Neural progenitor cell (in vitro differentiated cells): ENCODE data around the gene SAMD10. TPM values are rescaled to one million over a fixed set of nuclear protein-coding genes. Genes with fewer than 3 reads are reported as not detected.

Experiments
- DNase-seq: peaks from one replicate; pipeline ENCODE4 v3.0.0-alpha.2; 2016; ENCODE audit warnings: low spot score
- H2AFZ ChIP-seq: fragments of 200-600 bp; sonication (generic); replicated peaks from 2 replicates; pipeline ENCODE4 v1.6.1; 2016; ENCODE audit warnings: antibody characterized with exemption
- H3F3A ChIP-seq: fragments of 200-600 bp; sonication (generic); 2 replicates; pipeline ENCODE4 v1.6.1; 2016; ENCODE audit warnings: antibody characterized with exemption, low read depth
- H3K27ac ChIP-seq: fragments of 200-600 bp; sonication (generic); 2 replicates; pipeline ENCODE4 v1.5.1; 2016; ENCODE audit warnings: mild to moderate bottlenecking
- H3K27me3 ChIP-seq: fragments of 200-600 bp; sonication (generic); 2 replicates; pipeline ENCODE4 v1.6.1; 2016; ENCODE audit warnings: mild to moderate bottlenecking, moderate library complexity
- H3K36me3 ChIP-seq: fragments of 200-600 bp; sonication (generic); 2 replicates; pipeline ENCODE4 v1.5.1; 2016
- H3K4me1 ChIP-seq: fragments of 200-600 bp; sonication (generic); 2 replicates; pipeline ENCODE4 v1.6.1; 2016; ENCODE audit warnings: mixed run types
- H3K4me2 ChIP-seq: fragments of 200-600 bp; sonication (generic); 2 replicates; pipeline ENCODE4 v1.6.1; 2016
- H3K4me3 ChIP-seq: fragments of 200-600 bp; sonication (generic); 2 replicates; pipeline ENCODE4 v1.5.1; 2016
- H3K79me2 ChIP-seq: fragments of 200-600 bp; sonication (generic); 2 replicates; pipeline ENCODE4 v1.6.1; 2016; ENCODE audit warnings: low read depth
- H3K9ac ChIP-seq: fragments of 200-600 bp; sonication (generic); 2 replicates; pipeline ENCODE4 v1.6.1; 2016
- H3K9me3 ChIP-seq: fragments of 200-600 bp; sonication (generic); 2 replicates; pipeline ENCODE4 v1.5.1; 2016; ENCODE audit warnings: low read depth
- H4K20me1 ChIP-seq: fragments of 200-600 bp; sonication (generic); 2 replicates; pipeline ENCODE4 v1.6.1; 2016; ENCODE audit warnings: low read depth
- H3K27ac Mint-ChIP-seq: 3 replicates; pipeline ENCODE4 v1.8.0; 2021; ENCODE audit warnings: mixed read lengths
- H3K27me3 Mint-ChIP-seq: 2 replicates; pipeline ENCODE4 v1.8.0; 2022; ENCODE audit warnings: low read depth, mild to moderate bottlenecking, inconsistent platforms, moderate library complexity, mixed read lengths; ENCODE audit not compliant: insufficient read depth
- H3K36me3 Mint-ChIP-seq: 3 replicates; pipeline ENCODE4 v1.8.0; 2021; ENCODE audit warnings: mixed read lengths
- H3K4me1 Mint-ChIP-seq: 3 replicates; pipeline ENCODE4 v1.8.0; 2021; ENCODE audit warnings: mixed read lengths
- H3K4me3 Mint-ChIP-seq: 3 replicates; pipeline ENCODE4 v1.8.0; 2021; ENCODE audit warnings: mild to moderate bottlenecking, moderate library complexity, mixed read lengths
- H3K9me3 Mint-ChIP-seq: 3 replicates; pipeline ENCODE4 v1.8.0; 2020; ENCODE audit warnings: mixed read lengths
- EZH2 ChIP-seq: fragments of 200-600 bp; sonication (generic); IDR thresholded peaks from 2 replicates; pipeline ENCODE4 v1.6.1; 2017; ENCODE audit warnings: antibody characterized with exemption, mild to moderate bottlenecking, moderate library complexity
- EZH2phosphoT487 ChIP-seq: fragments of 200-600 bp; sonication (generic); IDR thresholded peaks from 2 replicates; pipeline ENCODE4 v1.6.1; 2017; ENCODE audit warnings: antibody characterized with exemption
- total RNA-seq: library from RNA; depleted of rRNA; stranded (reverse); fragments of >200 nt; gene quantifications from 2 replicates; pipeline ENCODE4 v1.2.3, GENCODE V29; 2015; ENCODE audit warnings: low replicate concordance
- TF ChIP-seq, protein P1 (sequence below): fragments of 200-600 bp; sonication (generic); IDR thresholded peaks from 2 replicates; pipeline ENCODE4 v1.5.1; 2017; ENCODE audit warnings: antibody characterized with exemption, mild to moderate bottlenecking

Gene SAMD10
- total RNA-seq, 1 donor from 2014 or later = 0.19 TPM

DNA sequence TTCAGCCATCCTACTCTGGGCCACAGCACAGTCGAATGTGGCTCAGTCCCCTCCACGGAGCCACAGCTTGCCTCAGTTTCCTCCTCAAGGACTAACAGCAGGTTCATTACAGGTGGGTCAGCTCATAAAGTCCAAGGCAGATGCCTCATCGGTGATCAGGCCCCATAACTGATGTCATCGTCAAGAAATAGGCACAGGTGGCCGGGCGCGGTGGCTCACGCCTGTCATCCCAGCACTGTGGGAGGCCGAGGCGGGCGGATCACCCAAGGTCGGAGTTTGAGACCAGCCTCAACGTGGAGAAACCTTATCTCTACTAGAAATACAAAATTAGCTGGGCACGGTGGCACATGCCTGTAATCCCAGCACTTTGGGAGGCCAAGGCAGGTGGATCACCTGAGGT is 26.7 kb downstream of the SAMD10 start:
- H3K4me1 Mint-ChIP-seq = peaks cover 35% of the 10 kb centered on the region
- H3K27ac Mint-ChIP-seq = no peak overlapping the region
- H3F3A ChIP-seq = peaks cover 34% of the 10 kb centered on the region
- H3K4me3 ChIP-seq = no peak overlapping the region
- H3K27me3 Mint-ChIP-seq = peaks cover 9% of the 10 kb centered on the region
- no peak overlapping the region for H3K27ac ChIP-seq
- no peaks in the 10 kb centered on the region for H3K9me3 Mint-ChIP-seq
- H4K20me1 ChIP-seq = peaks cover 78% of the 10 kb centered on the region
- no peak overlapping the region for H3K4me3 Mint-ChIP-seq
- no peaks in the 10 kb centered on the region for H3K36me3 ChIP-seq
- H3K79me2 ChIP-seq = peaks cover 73% of the 10 kb centered on the region
- DNase-seq = no peak
- no peaks in the 10 kb centered on the region for H3K9me3 ChIP-seq
- H3K4me2 ChIP-seq = no peak overlapping the region
- peaks cover 25% of the 10 kb centered on the region for H3K4me1 ChIP-seq
- peaks cover 3% of the 10 kb centered on the region for H3K36me3 Mint-ChIP-seq
- no peak overlapping the region for H3K9ac ChIP-seq
- H2AFZ ChIP-seq = no peak overlapping the region
- no peaks in the 10 kb centered on the region for H3K27me3 ChIP-seq
- TF ChIP-seq, protein P1, sequence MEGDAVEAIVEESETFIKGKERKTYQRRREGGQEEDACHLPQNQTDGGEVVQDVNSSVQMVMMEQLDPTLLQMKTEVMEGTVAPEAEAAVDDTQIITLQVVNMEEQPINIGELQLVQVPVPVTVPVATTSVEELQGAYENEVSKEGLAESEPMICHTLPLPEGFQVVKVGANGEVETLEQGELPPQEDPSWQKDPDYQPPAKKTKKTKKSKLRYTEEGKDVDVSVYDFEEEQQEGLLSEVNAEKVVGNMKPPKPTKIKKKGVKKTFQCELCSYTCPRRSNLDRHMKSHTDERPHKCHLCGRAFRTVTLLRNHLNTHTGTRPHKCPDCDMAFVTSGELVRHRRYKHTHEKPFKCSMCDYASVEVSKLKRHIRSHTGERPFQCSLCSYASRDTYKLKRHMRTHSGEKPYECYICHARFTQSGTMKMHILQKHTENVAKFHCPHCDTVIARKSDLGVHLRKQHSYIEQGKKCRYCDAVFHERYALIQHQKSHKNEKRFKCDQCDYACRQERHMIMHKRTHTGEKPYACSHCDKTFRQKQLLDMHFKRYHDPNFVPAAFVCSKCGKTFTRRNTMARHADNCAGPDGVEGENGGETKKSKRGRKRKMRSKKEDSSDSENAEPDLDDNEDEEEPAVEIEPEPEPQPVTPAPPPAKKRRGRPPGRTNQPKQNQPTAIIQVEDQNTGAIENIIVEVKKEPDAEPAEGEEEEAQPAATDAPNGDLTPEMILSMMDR = no peak
- TF ChIP-seq EZH2phosphoT487 (no peak), EZH2 (no peak)

DNA sequence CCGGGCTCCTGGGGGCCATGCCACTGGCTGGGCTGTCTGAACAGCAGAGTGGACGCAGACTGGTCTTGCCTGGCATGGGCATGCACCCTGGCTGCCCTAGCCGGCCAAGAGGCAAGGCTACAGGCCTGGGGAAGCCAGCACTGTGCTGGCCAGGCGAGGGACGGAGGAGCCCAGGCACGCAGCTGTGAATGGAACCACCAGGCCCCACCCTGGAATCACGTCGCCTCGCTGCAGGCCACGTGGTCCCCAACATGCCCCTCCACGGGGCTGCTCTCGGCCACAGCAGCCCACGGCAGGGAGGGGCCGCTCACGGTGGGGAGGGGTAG is 27.3 kb downstream of the SAMD10 start:
- no peak overlapping the region for H3K4me2 ChIP-seq
- H3K4me3 ChIP-seq = no peak overlapping the region
- H3K79me2 ChIP-seq = peaks cover 78% of the 10 kb centered on the region
- Mint-ChIP-seq H3K36me3 (peaks cover 3% of the 10 kb centered on the region), H3K27me3 (peaks cover 9% of the 10 kb centered on the region), H3K27ac (no peak overlapping the region), H3K9me3 (no peaks in the 10 kb centered on the region), H3K4me1 (peaks cover 35% of the 10 kb centered on the region), H3K4me3 (no peak overlapping the region)
- no peaks in the 10 kb centered on the region for H3K9me3 ChIP-seq
- peaks cover 19% of the 10 kb centered on the region for H3K4me1 ChIP-seq
- H3K9ac ChIP-seq = no peak overlapping the region
- no peak overlapping the region for H2AFZ ChIP-seq
- peaks cover 84% of the 10 kb centered on the region for H4K20me1 ChIP-seq
- TF ChIP-seq EZH2 = no peak
- TF ChIP-seq EZH2phosphoT487 = no peak
- TF ChIP-seq, protein P1 = no peak
- no peak overlapping the region for H3K27ac ChIP-seq
- peaks cover 28% of the 10 kb centered on the region for H3F3A ChIP-seq
- no peak for DNase-seq
- H3K27me3 ChIP-seq = no peaks in the 10 kb centered on the region
- no peaks in the 10 kb centered on the region for H3K36me3 ChIP-seq

DNA sequence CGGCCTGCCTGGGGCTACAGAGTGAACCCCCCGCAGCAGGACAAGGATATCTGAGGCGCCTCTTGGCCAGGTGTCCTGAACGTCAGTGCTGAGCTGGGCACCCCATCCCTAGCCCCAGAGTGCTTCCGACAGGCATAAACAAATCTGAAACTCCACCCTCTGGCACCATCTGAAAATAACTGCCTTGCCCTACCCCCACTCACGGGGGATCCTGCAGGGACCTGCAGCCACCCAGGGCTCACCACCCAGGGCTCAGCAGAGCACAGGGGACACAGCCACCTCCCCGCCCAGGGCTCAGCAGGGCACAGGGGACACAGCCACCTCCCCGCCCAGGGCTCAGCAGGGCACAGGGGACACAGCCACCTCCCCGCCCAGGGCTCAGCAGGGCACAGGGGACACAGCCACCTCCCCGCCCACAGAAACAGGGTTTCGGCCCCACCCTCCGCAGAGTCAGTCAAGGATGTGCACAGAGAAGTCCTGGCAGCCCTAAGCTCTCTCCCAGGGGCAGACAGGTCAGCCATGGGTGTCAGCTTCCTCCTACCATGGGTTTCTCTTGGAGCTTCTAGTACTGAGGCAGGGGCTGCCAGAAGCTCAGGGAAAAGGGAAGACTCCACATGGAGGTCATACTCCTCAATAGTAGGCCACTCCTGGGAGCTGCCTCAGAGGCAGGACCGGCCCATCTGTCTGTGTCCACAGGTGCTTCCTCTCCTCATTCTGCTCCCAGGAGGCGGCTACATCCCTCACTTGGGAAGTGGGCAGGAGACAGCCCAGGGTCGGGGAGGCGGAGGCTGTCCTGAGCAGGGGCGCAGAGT is 27.8 kb downstream of the SAMD10 start:
- H3K27ac ChIP-seq = no peak overlapping the region
- H3K4me1 ChIP-seq = peaks cover 18% of the 10 kb centered on the region
- no peaks in the 10 kb centered on the region for H3K9me3 ChIP-seq
- H2AFZ ChIP-seq = no peak overlapping the region
- Mint-ChIP-seq H3K4me1 (peaks cover 33% of the 10 kb centered on the region), H3K27ac (no peak overlapping the region), H3K4me3 (no peak overlapping the region), H3K27me3 (peaks cover 9% of the 10 kb centered on the region), H3K9me3 (no peaks in the 10 kb centered on the region), H3K36me3 (peaks cover 3% of the 10 kb centered on the region)
- H3K4me3 ChIP-seq = no peak overlapping the region
- TF ChIP-seq, protein P1 = no peak
- no peak for TF ChIP-seq EZH2
- no peak for TF ChIP-seq EZH2phosphoT487
- H3K36me3 ChIP-seq = no peaks in the 10 kb centered on the region
- peaks cover 84% of the 10 kb centered on the region for H3K79me2 ChIP-seq
- H3F3A ChIP-seq = peaks cover 24% of the 10 kb centered on the region
- peaks cover 88% of the 10 kb centered on the region for H4K20me1 ChIP-seq
- DNase-seq = no peak
- H3K27me3 ChIP-seq = no peaks in the 10 kb centered on the region
- no peak overlapping the region for H3K9ac ChIP-seq
- no peak overlapping the region for H3K4me2 ChIP-seq
